ENCODE measurements around the gene FKBP7. TPM values are rescaled to one million over a fixed set of nuclear protein-coding genes. Genes with fewer than 3 reads are reported as not detected.

FKBP7 gene
- total RNA-seq, 2 donors from 2014 or later: 20.1 to 21.8 TPM

- Histone ChIP-seq H3K9me3 (no peaks in the 10 kb centered on the region), H3K36me3 (peaks cover 29% of the 10 kb centered on the region), H3K4me1 (ENCODE audit: control insufficient read depth in 1 of 2, low read depth in 2 of 2) (no peaks in the 10 kb centered on the region), H3K27me3 (replicated peaks; ENCODE audit: insufficient read depth) (no peaks in the 10 kb centered on the region), H3K4me3 (no peak overlapping the region), H3K27ac (no peak overlapping the region)
- ATAC-seq (ENCODE audit: insufficient number of reproducible peaks, low FRiP score, low read depth) (no peak), DNase-seq (ENCODE audit: low spot score) (no peak)
- no peak for TF ChIP-seq CTCF (IDR thresholded peaks at IDR 0.05)
Measured at GRCh38 chr2:178506101-178506500, 27.7 kb upstream of the FKBP7 start.

DNA sequence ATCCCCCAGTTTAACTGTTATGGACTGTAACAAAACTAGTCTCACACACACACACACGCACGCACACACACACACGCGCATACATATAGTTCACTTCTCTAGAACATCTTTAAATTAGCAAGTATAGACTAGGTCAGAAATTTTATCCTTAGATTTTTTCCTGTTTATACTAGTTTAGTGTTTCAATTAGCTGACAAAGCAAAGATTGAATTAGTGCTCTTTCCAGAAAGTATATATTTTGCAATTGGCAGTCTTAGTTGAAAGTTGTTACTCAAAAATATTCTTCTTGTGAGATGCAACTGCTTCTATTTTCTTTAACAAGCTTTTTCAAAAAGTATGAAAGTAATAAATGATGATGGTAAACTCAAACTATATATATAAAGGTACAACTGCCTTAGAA, 24.4 kb upstream of the FKBP7 start:
- no peak for TF ChIP-seq CTCF (IDR thresholded peaks at IDR 0.05)
- H3K27me3 ChIP-seq (replicated peaks; ENCODE audit: insufficient read depth): no peaks in the 10 kb centered on the region
- no peaks in the 10 kb centered on the region for H3K4me1 ChIP-seq (ENCODE audit: control insufficient read depth in 1 of 2, low read depth in 2 of 2)
- DNase-seq (ENCODE audit: low spot score) (no peak), ATAC-seq (ENCODE audit: insufficient number of reproducible peaks, low FRiP score, low read depth) (no peak)
- H3K36me3 ChIP-seq: peaks cover 42% of the 10 kb centered on the region
- H3K27ac ChIP-seq: no peak overlapping the region
- H3K4me3 ChIP-seq: no peak overlapping the region
- H3K9me3 ChIP-seq: no peaks in the 10 kb centered on the region

DNA sequence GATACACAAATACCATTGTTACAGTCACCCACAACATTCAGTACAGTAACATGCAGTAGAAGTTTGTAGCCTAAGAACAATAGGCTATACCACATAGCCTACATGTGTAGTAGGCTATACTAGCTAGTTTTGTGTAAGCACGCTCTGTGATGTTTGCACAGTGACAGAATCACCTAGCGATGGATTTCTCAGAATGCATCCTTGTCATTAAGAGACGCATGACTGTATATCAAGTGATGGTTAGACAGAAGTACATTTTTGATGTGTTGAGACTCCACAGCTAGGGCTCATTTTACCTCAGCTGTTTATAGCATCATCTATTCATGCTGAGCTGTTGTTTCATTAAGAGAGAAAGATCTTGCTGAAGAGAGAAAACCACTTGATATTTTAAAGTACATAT, 21.2 kb upstream of the FKBP7 start:
- Histone ChIP-seq H3K9me3 (no peaks in the 10 kb centered on the region), H3K27ac (no peak overlapping the region), H3K27me3 (replicated peaks; ENCODE audit: insufficient read depth) (no peaks in the 10 kb centered on the region), H3K4me3 (no peak overlapping the region), H3K36me3 (peaks cover 56% of the 10 kb centered on the region), H3K4me1 (ENCODE audit: control insufficient read depth in 1 of 2, low read depth in 2 of 2) (no peaks in the 10 kb centered on the region)
- ATAC-seq (ENCODE audit: insufficient number of reproducible peaks, low FRiP score, low read depth) (no peak), DNase-seq (ENCODE audit: low spot score) (no peak)
- no peak for TF ChIP-seq CTCF (IDR thresholded peaks at IDR 0.05)

GRCh38 chr2:178498137-178498536, 19.7 kb upstream of the FKBP7 start:
- no peaks in the 10 kb centered on the region for H3K27me3 ChIP-seq (replicated peaks; ENCODE audit: insufficient read depth)
- H3K4me1 ChIP-seq (ENCODE audit: control insufficient read depth in 1 of 2, low read depth in 2 of 2): no peaks in the 10 kb centered on the region
- peaks cover 58% of the 10 kb centered on the region for H3K36me3 ChIP-seq
- no peak overlapping the region for H3K4me3 ChIP-seq
- no peak for TF ChIP-seq CTCF (IDR thresholded peaks at IDR 0.05)
- no peak overlapping the region for H3K27ac ChIP-seq
- ATAC-seq (ENCODE audit: insufficient number of reproducible peaks, low FRiP score, low read depth) (no peak), DNase-seq (ENCODE audit: low spot score) (no peak)
- no peaks in the 10 kb centered on the region for H3K9me3 ChIP-seq

DNA sequence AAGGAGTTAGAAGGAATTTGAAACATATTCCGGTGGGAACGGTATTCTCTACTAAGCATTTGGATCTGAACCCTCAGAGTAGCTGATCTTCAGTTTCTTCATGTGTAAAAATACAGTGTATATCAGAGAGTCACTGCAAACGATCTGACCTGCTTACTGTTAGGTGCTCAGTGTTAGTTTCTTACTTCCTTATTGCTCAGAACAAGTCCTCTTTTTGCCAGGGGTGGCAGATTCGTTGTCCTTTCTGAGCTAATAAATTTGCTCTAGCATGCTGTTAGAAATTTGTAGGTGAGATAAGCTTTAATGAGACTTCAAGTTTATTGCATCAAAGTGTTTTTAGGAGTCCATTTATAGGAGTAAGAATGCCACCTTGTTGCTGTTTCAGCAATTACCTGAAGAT, 17.6 kb upstream of the FKBP7 start:
- ATAC-seq (ENCODE audit: insufficient number of reproducible peaks, low FRiP score, low read depth) (no peak), DNase-seq (ENCODE audit: low spot score) (no peak)
- H3K36me3 ChIP-seq: peaks cover 42% of the 10 kb centered on the region
- H3K27me3 ChIP-seq (replicated peaks; ENCODE audit: insufficient read depth): no peaks in the 10 kb centered on the region
- no peaks in the 10 kb centered on the region for H3K4me1 ChIP-seq (ENCODE audit: control insufficient read depth in 1 of 2, low read depth in 2 of 2)
- H3K27ac ChIP-seq: no peak overlapping the region
- no peak overlapping the region for H3K4me3 ChIP-seq
- H3K9me3 ChIP-seq: no peaks in the 10 kb centered on the region
- TF ChIP-seq CTCF (IDR thresholded peaks at IDR 0.05): no peak
